HUES6 (cell line): ENCODE results near the gene PCDHB13.
"Not testable (repeated sequence)": the region's sequence is repeated elsewhere in the genome, so short reads cannot be mapped to it uniquely, and the experiment has no call there.

Source experiments
- H3K27ac ChIP-seq: 2 replicates; pipeline ENCODE4 v1.7.0; 2013; ENCODE audit warnings: low read depth, mild to moderate bottlenecking, low read length, inconsistent platforms
- H3K27me3 ChIP-seq: 2 replicates; pipeline ENCODE4 v1.6.1; 2013; ENCODE audit warnings: low read length; ENCODE audit not compliant: control insufficient read depth, insufficient read depth
- H3K36me3 ChIP-seq: 2 replicates; pipeline ENCODE4 v1.6.1; 2013; ENCODE audit warnings: low read length; ENCODE audit not compliant: control insufficient read depth, insufficient read depth
- H3K4me1 ChIP-seq: 2 replicates; pipeline ENCODE4 v1.6.1; 2013; ENCODE audit warnings: low read length; ENCODE audit not compliant: control insufficient read depth, insufficient read depth
- H3K4me3 ChIP-seq: 2 replicates; pipeline ENCODE4 v1.5.1; 2013; ENCODE audit warnings: low read depth, low read length
- H3K9ac ChIP-seq: one replicate; pipeline ENCODE4 v1.6.1; 2013; ENCODE audit warnings: mild to moderate bottlenecking, low read length
- H3K9me3 ChIP-seq: 2 replicates; pipeline ENCODE4 v1.6.1; 2013; ENCODE audit warnings: low read depth, low read length; ENCODE audit not compliant: control insufficient read depth, insufficient read depth

PCDHB13 gene

GRCh38 chr5:141241496-141241895 lies 27.8 kb downstream of the PCDHB13 start:
- no peaks in the 10 kb centered on the region for H3K4me1 ChIP-seq
- H3K4me3 ChIP-seq, result no peak overlapping the region
- no peak overlapping the region for H3K9ac ChIP-seq
- peaks cover 3% of the 10 kb centered on the region; the same call in 1 of the 2 replicates for H3K27me3 ChIP-seq
- H3K36me3 ChIP-seq, result no peaks in the 10 kb centered on the region
- peaks cover 52% of the 10 kb centered on the region for H3K9me3 ChIP-seq
- H3K27ac ChIP-seq, result no peak overlapping the region

DNA sequence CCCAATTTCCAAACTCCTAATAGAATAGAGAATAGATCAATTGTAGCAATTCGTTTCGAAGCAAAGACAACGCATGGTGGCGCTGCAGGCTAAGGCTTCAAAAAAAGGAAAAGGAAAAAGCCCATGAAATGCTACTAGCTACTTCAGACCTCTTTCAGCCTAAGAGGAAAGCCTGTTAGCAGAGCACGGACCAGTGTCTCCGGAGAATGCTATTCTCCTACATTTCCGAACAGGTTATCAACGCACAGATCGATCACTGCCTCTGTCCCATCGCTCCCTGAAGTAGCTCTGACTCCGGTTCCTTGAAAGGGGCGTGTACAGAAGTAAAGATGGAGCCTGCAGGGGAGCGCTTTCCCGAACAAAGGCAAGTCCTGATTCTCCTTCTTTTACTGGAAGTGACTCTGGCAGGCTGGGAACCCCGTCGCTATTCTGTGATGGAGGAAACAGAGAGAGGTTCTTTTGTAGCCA lies 31.6 kb downstream of the PCDHB13 start, which contains the start of gene PCDHB15:
Gene PCDHB15 (plus strand): TSS at position 146 of the 468 bp plus-strand sequence. CDS start 184 bp downstream, at position 330.
- peaks cover 47% of the 10 kb centered on the region for H3K9me3 ChIP-seq
- no peak within 1 kb of the TSS for H3K27ac ChIP-seq
- H3K36me3 ChIP-seq, result no peaks in the 10 kb centered on the region
- H3K4me1 ChIP-seq, result no peaks in the 10 kb centered on the region
- peak within 1 kb of the TSS; percentile 51 for H3K4me3 ChIP-seq
- H3K9ac ChIP-seq, result no peak within 1 kb of the TSS
- no peaks in the 10 kb centered on the region for H3K27me3 ChIP-seq

- not testable (repeated sequence) for H3K4me1 ChIP-seq, H3K27ac ChIP-seq, H3K4me3 ChIP-seq, H3K9ac ChIP-seq, H3K36me3 ChIP-seq, H3K27me3 ChIP-seq
- H3K9me3 ChIP-seq, result peaks cover 42% of the 10 kb centered on the region
Measured at GRCh38 chr5:141246971-141247370, 33.3 kb downstream of the PCDHB13 start.

DNA sequence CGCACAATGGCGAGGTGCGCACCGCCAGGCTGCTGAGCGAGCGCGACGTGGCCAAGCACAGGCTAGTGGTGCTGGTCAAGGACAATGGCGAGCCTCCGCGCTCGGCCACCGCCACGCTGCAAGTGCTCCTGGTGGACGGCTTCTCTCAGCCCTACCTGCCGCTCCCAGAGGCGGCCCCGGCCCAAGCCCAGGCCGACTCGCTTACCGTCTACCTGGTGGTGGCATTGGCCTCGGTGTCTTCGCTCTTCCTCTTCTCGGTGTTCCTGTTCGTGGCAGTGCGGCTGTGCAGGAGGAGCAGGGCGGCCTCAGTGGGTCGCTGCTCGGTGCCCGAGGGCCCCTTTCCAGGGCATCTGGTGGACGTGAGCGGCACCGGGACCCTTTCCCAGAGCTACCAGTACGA lies 33.7 kb downstream of the PCDHB13 start:
- H3K9me3 ChIP-seq, result peaks cover 43% of the 10 kb centered on the region
- not testable (repeated sequence) for H3K9ac ChIP-seq, H3K27ac ChIP-seq, H3K4me3 ChIP-seq, H3K36me3 ChIP-seq, H3K4me1 ChIP-seq, H3K27me3 ChIP-seq

DNA sequence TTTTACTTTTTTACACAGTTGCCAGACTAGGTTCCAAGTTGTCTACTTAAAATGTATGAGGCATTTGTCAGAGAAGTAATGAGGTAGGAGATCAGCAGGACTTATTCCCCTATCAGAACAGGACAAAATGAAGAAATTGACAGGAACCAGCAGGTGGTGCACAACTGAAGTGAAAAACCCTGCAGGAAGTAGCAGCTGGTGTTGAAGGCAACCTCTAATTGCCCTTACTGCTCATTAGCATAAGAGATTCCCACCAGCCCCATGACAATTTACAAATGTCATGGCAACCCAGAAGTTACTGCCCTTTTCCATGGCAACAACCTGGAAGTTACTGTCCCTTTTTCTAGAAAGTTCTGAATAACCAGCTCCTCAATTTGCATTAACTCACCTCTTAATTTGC lies 36.9 kb downstream of the PCDHB13 start:
- no peaks in the 10 kb centered on the region for H3K4me1 ChIP-seq
- H3K4me3 ChIP-seq, result no peak overlapping the region
- H3K9me3 ChIP-seq, result peaks cover 59% of the 10 kb centered on the region
- no peaks in the 10 kb centered on the region for H3K36me3 ChIP-seq
- no peak overlapping the region for H3K27ac ChIP-seq
- no peak overlapping the region for H3K9ac ChIP-seq
- H3K27me3 ChIP-seq, result no peaks in the 10 kb centered on the region

DNA sequence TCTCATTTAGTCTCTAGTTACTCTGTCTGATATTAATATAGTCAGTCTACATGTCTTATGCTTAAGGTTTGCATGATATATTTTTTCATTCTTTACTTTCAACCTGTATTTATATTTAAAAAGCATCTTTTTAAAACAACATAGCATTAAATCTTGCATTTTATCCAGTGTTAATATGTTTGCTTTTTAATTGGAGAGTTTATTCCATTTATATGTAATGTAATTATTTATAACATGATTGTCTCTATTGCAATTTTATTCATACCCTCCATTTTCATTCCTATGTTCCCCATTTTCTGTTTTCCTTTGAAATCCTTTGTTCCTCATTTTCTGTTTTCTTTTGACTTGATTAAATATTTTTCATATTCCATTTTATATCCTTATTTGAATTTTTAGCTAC lies 44.7 kb downstream of the PCDHB13 start:
- no peak overlapping the region for H3K9ac ChIP-seq
- H3K4me3 ChIP-seq, result no peak overlapping the region
- H3K36me3 ChIP-seq, result no peaks in the 10 kb centered on the region
- no peaks in the 10 kb centered on the region for H3K4me1 ChIP-seq
- no peak overlapping the region for H3K27ac ChIP-seq
- H3K9me3 ChIP-seq, result peaks cover 68% of the 10 kb centered on the region
- H3K27me3 ChIP-seq, result no peaks in the 10 kb centered on the region

GRCh38 chr5:141258948-141259347 lies 45.2 kb downstream of the PCDHB13 start:
- H3K27ac ChIP-seq, result no peak overlapping the region
- peaks cover 66% of the 10 kb centered on the region for H3K9me3 ChIP-seq
- no peaks in the 10 kb centered on the region for H3K4me1 ChIP-seq
- no peaks in the 10 kb centered on the region for H3K36me3 ChIP-seq
- H3K9ac ChIP-seq, result no peak overlapping the region
- H3K4me3 ChIP-seq, result no peak overlapping the region
- H3K27me3 ChIP-seq, result no peaks in the 10 kb centered on the region

- Histone ChIP-seq H3K36me3 (no peaks in the 10 kb centered on the region), H3K27me3 (no peaks in the 10 kb centered on the region), H3K9me3 (peaks cover 70% of the 10 kb centered on the region), H3K9ac (no peak overlapping the region), H3K4me3 (no peak overlapping the region), H3K27ac (no peak overlapping the region), H3K4me1 (no peaks in the 10 kb centered on the region)
Measured at GRCh38 chr5:141260458-141261237, 46.9 kb downstream of the PCDHB13 start.

GRCh38 chr5:141261238-141261546 lies 47.5 kb downstream of the PCDHB13 start:
- no peaks in the 10 kb centered on the region for H3K4me1 ChIP-seq
- H3K36me3 ChIP-seq, result no peaks in the 10 kb centered on the region
- H3K27ac ChIP-seq, result no peak overlapping the region
- no peaks in the 10 kb centered on the region for H3K27me3 ChIP-seq
- H3K9ac ChIP-seq, result no peak overlapping the region
- H3K4me3 ChIP-seq, result no peak overlapping the region
- peaks cover 73% of the 10 kb centered on the region for H3K9me3 ChIP-seq
